ENCODE results near the gene ADAMTS2. TPM values are rescaled to one million over a fixed set of nuclear protein-coding genes. Genes with fewer than 3 reads are reported as not detected.

The ADAMTS2 gene
- total and polyA plus RNA-seq, 2 of the 8 experiments (the other 6 are each of a cell fraction or from before 2014, with no cell fraction given), result 6.6 to 7.3 TPM

DNA sequence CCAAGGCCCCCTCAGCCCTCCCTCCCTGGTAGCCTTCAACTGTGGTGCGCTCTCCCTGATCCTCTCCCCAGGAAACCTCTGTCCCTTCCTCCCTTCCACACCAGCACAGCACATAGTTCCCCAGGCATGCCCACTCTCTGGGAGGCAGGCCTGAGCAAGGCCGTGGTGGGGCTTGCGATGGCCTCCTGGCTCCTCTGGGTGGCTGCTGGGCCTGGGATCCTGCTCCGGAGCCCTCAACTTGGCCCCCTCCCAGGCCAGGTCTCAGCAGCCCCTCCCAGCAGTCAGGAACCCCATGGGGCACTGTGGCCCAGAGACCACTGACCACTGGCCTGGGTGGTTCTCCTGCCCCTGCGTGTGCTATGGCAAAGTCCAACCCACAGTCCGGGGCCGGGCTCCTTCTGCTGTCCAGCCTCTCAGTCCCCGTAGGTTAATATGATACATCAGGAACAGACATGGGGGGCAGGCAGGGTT, 159.3 kb downstream of the ADAMTS2 start (continued):
- TF ChIP-seq, protein P1, sequence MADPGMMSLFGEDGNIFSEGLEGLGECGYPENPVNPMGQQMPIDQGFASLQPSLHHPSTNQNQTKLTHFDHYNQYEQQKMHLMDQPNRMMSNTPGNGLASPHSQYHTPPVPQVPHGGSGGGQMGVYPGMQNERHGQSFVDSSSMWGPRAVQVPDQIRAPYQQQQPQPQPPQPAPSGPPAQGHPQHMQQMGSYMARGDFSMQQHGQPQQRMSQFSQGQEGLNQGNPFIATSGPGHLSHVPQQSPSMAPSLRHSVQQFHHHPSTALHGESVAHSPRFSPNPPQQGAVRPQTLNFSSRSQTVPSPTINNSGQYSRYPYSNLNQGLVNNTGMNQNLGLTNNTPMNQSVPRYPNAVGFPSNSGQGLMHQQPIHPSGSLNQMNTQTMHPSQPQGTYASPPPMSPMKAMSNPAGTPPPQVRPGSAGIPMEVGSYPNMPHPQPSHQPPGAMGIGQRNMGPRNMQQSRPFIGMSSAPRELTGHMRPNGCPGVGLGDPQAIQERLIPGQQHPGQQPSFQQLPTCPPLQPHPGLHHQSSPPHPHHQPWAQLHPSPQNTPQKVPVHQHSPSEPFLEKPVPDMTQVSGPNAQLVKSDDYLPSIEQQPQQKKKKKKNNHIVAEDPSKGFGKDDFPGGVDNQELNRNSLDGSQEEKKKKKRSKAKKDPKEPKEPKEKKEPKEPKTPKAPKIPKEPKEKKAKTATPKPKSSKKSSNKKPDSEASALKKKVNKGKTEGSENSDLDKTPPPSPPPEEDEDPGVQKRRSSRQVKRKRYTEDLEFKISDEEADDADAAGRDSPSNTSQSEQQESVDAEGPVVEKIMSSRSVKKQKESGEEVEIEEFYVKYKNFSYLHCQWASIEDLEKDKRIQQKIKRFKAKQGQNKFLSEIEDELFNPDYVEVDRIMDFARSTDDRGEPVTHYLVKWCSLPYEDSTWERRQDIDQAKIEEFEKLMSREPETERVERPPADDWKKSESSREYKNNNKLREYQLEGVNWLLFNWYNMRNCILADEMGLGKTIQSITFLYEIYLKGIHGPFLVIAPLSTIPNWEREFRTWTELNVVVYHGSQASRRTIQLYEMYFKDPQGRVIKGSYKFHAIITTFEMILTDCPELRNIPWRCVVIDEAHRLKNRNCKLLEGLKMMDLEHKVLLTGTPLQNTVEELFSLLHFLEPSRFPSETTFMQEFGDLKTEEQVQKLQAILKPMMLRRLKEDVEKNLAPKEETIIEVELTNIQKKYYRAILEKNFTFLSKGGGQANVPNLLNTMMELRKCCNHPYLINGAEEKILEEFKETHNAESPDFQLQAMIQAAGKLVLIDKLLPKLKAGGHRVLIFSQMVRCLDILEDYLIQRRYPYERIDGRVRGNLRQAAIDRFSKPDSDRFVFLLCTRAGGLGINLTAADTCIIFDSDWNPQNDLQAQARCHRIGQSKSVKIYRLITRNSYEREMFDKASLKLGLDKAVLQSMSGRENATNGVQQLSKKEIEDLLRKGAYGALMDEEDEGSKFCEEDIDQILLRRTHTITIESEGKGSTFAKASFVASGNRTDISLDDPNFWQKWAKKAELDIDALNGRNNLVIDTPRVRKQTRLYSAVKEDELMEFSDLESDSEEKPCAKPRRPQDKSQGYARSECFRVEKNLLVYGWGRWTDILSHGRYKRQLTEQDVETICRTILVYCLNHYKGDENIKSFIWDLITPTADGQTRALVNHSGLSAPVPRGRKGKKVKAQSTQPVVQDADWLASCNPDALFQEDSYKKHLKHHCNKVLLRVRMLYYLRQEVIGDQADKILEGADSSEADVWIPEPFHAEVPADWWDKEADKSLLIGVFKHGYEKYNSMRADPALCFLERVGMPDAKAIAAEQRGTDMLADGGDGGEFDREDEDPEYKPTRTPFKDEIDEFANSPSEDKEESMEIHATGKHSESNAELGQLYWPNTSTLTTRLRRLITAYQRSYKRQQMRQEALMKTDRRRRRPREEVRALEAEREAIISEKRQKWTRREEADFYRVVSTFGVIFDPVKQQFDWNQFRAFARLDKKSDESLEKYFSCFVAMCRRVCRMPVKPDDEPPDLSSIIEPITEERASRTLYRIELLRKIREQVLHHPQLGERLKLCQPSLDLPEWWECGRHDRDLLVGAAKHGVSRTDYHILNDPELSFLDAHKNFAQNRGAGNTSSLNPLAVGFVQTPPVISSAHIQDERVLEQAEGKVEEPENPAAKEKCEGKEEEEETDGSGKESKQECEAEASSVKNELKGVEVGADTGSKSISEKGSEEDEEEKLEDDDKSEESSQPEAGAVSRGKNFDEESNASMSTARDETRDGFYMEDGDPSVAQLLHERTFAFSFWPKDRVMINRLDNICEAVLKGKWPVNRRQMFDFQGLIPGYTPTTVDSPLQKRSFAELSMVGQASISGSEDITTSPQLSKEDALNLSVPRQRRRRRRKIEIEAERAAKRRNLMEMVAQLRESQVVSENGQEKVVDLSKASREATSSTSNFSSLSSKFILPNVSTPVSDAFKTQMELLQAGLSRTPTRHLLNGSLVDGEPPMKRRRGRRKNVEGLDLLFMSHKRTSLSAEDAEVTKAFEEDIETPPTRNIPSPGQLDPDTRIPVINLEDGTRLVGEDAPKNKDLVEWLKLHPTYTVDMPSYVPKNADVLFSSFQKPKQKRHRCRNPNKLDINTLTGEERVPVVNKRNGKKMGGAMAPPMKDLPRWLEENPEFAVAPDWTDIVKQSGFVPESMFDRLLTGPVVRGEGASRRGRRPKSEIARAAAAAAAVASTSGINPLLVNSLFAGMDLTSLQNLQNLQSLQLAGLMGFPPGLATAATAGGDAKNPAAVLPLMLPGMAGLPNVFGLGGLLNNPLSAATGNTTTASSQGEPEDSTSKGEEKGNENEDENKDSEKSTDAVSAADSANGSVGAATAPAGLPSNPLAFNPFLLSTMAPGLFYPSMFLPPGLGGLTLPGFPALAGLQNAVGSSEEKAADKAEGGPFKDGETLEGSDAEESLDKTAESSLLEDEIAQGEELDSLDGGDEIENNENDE (IDR thresholded peaks at IDR 0.05; ENCODE audit: insufficient replicate concordance, low read length), result no peak
- TF ChIP-seq CHD1 (IDR thresholded peaks at IDR 0.05; ENCODE audit: low read depth, low read length) (no peak), GABPA (IDR thresholded peaks at IDR 0.05; ENCODE audit: borderline replicate concordance, insufficient read depth, low read length) (no peak), SUZ12 (IDR thresholded peaks at IDR 0.05; ENCODE audit: low read length) (no peak), TEAD4 (IDR thresholded peaks at IDR 0.05; ENCODE audit: low read depth, low read length) (no peak), CEBPB (IDR thresholded peaks at IDR 0.05; ENCODE audit: low read depth, low read length) (no peak), PHF8 (conservative IDR thresholded peaks at IDR 0.05; ENCODE audit: low read depth, low read length) (no peak), SRF (IDR thresholded peaks at IDR 0.05; ENCODE audit: low read depth, low read length) (no peak), SIN3A (conservative IDR thresholded peaks at IDR 0.05 in 1 of 2, IDR thresholded peaks at IDR 0.05 in 1 of 2; ENCODE audit: low read depth in 1 of 2, low read length in 2 of 2) (no peak)
- TF ChIP-seq, protein P2, sequence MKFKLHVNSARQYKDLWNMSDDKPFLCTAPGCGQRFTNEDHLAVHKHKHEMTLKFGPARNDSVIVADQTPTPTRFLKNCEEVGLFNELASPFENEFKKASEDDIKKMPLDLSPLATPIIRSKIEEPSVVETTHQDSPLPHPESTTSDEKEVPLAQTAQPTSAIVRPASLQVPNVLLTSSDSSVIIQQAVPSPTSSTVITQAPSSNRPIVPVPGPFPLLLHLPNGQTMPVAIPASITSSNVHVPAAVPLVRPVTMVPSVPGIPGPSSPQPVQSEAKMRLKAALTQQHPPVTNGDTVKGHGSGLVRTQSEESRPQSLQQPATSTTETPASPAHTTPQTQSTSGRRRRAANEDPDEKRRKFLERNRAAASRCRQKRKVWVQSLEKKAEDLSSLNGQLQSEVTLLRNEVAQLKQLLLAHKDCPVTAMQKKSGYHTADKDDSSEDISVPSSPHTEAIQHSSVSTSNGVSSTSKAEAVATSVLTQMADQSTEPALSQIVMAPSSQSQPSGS (IDR thresholded peaks at IDR 0.05; ENCODE audit: low read length), result no peak
